Stimulated activated CD4-positive, alpha-beta T cell treated with anti-CD3 and anti-CD28 coated beads, Interleukin-15, amount 100 ng/mL, for 1 hour (primary cell): ENCODE measurements around the gene SH3BGR.

Experiments
- DNase-seq, 2 donors: peaks; one replicate each; pipeline ENCODE4 v3.0.0-alpha.2; 2020; ENCODE audit warnings: low read depth in 1 of 2, low spot score in 1 of 2

Gene SH3BGR

DNA sequence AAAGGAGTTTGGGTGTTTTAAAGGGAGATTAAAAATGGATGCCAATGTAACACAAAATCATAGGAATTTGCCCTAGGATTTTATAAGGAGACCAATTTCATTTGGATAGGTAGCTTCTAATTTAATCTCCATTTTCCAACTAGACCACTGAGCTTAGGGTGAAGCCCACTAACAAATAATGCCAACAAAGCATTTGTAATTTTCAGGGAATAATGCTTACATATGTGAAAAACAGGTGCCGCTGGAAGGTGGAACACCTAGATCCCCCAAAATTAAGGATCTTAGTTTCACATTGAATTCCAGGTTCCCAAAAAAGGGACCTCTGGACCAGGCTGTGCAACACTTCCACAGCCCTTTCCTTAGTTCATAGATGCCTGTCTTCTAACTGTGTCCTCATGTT is 94.8 kb downstream of the SH3BGR start:
- DNase-seq: no peak

DNA sequence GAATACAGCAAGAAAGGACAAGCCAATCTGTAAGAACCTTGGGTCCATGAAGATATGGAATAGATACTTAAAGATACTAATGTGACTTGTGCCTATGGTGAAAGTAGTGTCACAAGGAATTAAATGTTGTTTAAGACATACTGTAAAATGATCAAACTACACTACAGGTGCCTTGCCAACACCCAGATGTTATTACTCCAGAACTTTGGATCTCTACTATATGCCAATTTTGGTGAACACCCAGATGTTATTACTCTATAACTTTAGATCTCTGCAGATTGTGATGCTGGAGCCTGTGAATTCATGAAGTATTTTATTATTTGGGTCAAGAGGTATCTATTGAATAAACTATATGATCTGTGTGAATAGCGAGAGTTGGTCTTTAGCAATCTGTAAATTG is 101.1 kb downstream of the SH3BGR start:
- no peak for DNase-seq

DNA sequence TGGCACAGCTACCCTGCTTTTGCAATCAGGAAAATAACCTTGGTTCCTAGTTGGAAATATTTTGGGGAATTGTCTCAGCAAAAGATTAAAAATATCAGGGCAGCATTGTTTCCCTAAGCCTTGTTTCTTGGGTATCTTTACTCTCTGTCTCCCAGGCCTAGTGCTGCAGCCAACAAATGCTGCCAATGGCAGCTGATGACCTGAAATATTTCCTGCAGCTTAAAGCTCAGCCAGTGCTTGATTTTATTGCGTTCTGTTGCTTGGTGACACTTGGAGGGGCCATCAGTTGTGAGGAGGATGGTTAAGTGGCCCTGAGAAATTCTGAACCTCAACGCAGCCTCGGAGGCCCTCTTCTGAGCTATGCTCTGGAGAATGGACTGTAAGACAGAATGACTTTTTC is 101.6 kb downstream of the SH3BGR start:
- DNase-seq: no peak

DNA sequence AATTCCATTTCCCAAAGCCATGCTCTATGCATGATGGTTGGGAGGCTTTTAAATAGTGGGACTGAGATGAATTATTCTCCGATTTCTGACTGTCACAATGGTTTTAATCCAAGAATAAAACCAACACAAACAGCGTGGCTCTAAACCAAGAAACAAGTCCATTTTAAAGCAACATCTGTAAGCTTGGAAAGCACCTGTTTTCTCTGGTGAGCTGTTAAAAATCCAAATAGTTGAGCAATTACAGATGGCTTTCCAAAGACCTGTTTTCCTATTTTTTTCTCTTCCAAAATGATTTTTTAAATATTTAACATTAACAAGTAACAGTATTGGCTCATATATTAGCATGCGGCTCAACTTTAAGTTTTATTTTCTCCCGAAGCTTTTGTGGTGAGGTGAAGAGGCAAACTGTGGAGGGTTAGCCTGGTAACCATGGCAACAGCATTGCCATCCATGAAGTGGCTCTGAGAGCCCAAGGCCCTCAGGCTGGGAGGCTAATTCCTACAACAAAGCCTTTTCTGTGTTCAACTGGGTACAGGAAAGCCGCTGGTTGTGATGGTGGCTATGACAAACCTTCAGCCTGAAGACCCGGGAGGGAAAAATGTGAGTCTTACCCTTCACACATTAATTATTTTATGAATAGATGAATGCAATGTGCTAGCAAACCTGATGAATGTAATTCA is 104.3 kb downstream of the SH3BGR start:
- no peak for DNase-seq

DNA sequence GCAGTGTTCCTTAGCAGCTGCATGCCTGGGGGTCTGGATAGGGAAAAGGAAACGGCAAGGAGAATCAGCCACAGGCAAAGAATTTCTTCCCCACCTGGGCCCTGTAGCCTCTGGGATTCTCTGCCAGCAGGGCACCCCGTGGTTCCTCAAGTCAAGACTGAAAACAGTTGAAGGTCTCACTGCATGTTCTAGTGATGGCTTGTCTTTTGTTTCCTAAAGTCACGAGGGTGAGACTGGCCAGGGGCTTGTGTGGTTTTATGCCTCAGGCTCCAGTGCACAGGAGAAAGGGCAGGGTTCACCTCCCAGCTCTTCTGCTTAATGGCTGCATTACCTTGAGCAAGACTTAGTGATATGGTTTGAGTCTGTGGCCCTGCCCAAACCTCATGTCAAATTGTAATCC is 107.7 kb downstream of the SH3BGR start:
- no peak for DNase-seq

DNA sequence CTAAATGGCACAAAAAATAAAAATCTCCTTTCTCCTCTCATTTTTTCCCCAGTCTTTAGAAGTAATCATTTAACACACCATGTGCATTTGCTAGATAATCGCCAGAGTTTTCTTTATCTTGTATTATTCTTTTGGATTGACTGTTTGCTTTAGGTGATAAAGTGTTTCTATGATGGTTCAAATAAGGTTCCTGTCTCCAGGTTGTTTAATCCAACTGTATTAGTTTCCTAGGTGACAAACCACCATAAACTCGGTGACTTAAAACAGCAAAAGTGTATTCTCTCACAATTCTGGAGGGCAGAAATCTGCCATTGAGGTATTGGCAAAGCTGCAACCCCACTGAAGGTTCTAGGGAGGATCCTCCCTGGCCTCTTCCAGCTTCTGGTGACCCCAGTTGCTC is 109.4 kb downstream of the SH3BGR start:
- no peak for DNase-seq

DNA sequence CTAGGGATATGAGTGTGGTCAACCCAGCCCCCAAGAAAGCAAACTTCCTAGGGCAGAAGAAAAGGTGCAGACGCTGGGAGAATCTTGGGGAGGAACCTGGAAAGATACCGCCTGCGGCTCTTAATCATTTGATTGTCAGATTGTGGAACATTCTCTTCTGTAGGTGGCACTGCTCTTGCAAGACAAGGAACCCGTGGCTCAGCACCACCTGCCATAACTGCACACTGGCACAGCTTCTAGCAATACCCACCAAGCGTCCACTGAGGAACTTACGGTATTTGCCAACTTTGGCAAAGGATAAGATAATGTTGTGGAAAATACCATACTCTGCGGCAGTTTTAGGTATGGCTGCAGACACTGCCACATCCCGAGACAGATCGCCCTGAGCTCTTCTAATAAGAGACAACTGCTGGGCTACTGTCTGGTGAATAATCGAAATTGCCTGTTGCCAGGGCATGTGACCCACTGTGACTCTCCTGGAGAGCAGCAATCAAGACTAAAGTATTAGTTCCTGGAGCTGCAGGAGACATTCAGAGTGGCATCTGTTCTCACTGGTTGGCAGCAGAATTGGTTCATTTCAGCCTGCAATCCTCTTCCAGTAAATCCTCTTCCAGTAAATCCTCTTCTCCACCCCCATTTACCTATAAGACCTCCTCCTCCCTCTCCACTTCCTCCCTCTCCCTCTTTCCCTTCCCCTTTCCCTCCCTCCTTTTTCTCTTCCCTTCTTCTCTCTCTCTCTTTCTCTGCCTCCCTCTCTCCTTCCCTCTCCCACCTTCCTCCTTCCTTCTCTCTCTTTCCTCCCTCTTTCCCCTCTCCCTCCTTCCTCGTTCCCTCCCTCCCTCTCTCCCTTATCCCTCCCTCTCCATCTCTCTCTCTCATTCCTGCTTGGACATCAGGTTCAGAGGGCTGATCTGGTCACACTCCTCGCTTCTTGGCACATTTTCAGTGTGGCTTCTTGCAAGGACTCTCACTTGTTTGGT is 111.3 kb downstream of the SH3BGR start:
- no peak for DNase-seq

DNA sequence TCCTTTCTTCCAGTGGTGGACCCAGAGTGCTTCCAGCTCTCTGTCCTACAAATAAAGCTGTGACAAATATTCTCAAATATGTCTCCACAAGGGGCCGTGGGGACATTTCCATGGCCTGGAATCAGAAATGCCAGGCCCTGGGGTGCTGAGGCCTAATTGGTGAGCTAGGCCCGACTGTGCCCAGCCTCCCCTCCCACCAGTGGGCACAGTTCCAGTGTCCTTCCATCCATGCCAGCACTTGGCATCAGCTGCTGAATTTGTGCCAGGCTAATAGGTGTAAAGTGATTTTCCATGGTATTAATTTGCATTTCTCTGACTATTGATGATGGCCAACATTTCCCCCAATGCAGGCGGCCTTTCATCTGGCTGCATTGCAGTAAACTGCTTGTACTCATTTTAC is 112.4 kb downstream of the SH3BGR start:
- no peak for DNase-seq
